H1 (cell line): ENCODE data around the gene NR2F2. TPM values are rescaled to one million over a fixed set of nuclear protein-coding genes. Genes with fewer than 3 reads are reported as not detected.

Source experiments
- CHD2 ChIP-seq: IDR thresholded peaks from 2 replicates; pipeline ENCODE4 v1.6.1; 2012; ENCODE audit warnings: low read length, improper control_type of control experiment
- CREB1 ChIP-seq: IDR thresholded peaks from 2 replicates; pipeline ENCODE4 v1.6.1; 2012; ENCODE audit warnings: inconsistent platforms
- NRF1 ChIP-seq: IDR thresholded peaks from 2 replicates; pipeline ENCODE4 v1.6.1; 2011; ENCODE audit warnings: mild to moderate bottlenecking, low read depth, low read length, improper control_type of control experiment
- polyA plus RNA-seq, 7 experiments: library from polyadenylated mRNA; depleted of rRNA in 3 of 7; stranded (reverse) in 5 of 7; unstranded in 2 of 7; fragments of >200 nt in 5 of 7; fragments of 200-250 nt in 2 of 7; gene quantifications; 1 replicate in 5 of 7; 2 replicates in 1 of 7; 4 replicates in 1 of 7; pipeline versions ENCODE4 v1.2.1 to v1.2.3, GENCODE V29; 2011 to 2013; ENCODE audit warnings: missing spikeins in 2 of 7, mixed read lengths in 2 of 7
- total RNA-seq: library from RNA; stranded (reverse); fragmentation: NEBNext Ultra II Directional; extraction: Animal tissue kit (Norgen Biotek cat#: 25700); gene quantifications from 2 replicates; pipeline ENCODE4 v1.2.1, GENCODE V29; 2021

Gene NR2F2
- total and polyA plus RNA-seq, 2 of the 8 experiments (the other 6 are each of a cell fraction or from before 2014, with no cell fraction given) = 0.03 TPM; not detected in 1

DNA sequence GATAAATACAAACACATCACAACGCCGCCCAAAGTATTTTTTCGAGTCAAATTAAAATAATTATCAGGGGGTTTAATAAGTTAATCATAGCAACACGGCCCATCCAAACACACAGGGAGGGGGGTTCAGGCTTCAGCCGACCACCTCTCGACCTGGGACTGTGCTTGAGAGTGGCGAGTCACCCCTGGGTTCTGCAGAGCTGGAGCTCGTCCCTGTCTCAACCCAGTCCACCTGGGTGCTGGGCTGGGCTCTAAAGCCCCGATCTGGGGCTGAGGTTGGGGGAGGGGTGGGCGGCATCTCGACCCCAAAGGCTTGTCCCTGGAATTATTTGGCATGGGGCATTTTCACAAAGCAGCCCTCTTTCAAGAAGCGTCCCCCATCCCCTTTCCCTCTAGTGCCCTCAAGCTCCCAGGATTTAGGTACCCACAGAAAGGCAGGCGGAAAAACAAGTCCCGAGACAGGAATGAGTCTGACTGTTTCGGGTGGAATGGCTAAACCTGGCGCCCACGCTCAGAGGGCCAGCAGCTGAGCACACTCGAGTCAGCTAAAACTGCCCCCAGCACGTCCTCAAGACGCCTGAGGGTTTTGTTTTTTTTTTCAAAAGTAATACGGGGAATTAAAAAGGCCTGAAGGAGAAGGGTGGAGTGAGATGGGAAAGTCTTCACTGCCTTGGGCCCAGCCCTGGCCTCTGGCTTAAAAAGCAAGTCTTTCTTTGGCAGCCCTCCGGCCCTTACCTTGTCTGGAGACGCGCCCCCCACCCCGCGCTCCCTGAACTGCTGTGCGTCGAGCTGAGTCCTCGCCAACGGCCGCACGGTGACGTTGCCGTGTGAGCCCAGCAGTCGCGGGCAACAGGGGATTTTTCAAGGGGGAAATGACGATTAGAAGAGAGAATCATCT, 32.5 kb downstream of the NR2F2 start (continued):
- TF ChIP-seq CREB1 (peak; percentile 60), CHD2 (no peak), NRF1 (no peak)
